ENCODE results near the gene ADCK2.

GRCh38 chr7:140673774-140674155 is 1.0 kb downstream of the ADCK2 start:
- TF ChIP-seq CTCF (IDR thresholded peaks at IDR 0.05; ENCODE audit: low read depth, low read length, missing input control): no peak
- no peak for TF ChIP-seq RAD21 (IDR thresholded peaks at IDR 0.05)
- no peak for TF ChIP-seq ZBTB33 (IDR thresholded peaks at IDR 0.05)

All from liver (tissue), 3 donors.